Glutamatergic neuron (in vitro differentiated cells): Measurements from ENCODE around the gene ADSS1. TPM values are rescaled to one million over a fixed set of nuclear protein-coding genes. Genes with fewer than 3 reads are reported as not detected.

Source experiments
- DNase-seq: peaks from one replicate; pipeline ENCODE4 v3.0.0; 2022
- H3K27ac Mint-ChIP-seq: one replicate; pipeline ENCODE4 v1.8.0; 2020; ENCODE audit warnings: mild to moderate bottlenecking, mixed read lengths, inconsistent platforms; ENCODE audit not compliant: unreplicated experiment
- H3K27me3 Mint-ChIP-seq: one replicate; pipeline ENCODE4 v1.8.0; 2020; ENCODE audit warnings: mild to moderate bottlenecking, moderate library complexity, mixed read lengths, inconsistent platforms; ENCODE audit not compliant: unreplicated experiment
- H3K36me3 Mint-ChIP-seq: one replicate; pipeline ENCODE4 v1.8.0; 2020; ENCODE audit warnings: mild to moderate bottlenecking, mixed read lengths, inconsistent platforms; ENCODE audit not compliant: unreplicated experiment
- H3K4me1 Mint-ChIP-seq: one replicate; pipeline ENCODE4 v1.8.0; 2020; ENCODE audit warnings: mild to moderate bottlenecking, low read depth, mixed read lengths, inconsistent platforms; ENCODE audit not compliant: unreplicated experiment
- H3K4me3 Mint-ChIP-seq: one replicate; pipeline ENCODE4 v1.8.0; 2020; ENCODE audit warnings: mild to moderate bottlenecking, mixed read lengths, inconsistent platforms; ENCODE audit not compliant: unreplicated experiment
- H3K9me3 Mint-ChIP-seq: one replicate; pipeline ENCODE4 v1.8.0; 2020; ENCODE audit warnings: mild to moderate bottlenecking, moderate library complexity, mixed read lengths, inconsistent platforms; ENCODE audit not compliant: unreplicated experiment
- total RNA-seq: library from RNA; stranded (reverse); fragmentation: NEBNext Ultra II Directional; extraction: Animal tissue kit (Norgen Biotek cat#: 25700); gene quantifications from one replicate; pipeline ENCODE4 v1.2.1, GENCODE V29; 2021; ENCODE audit not compliant: unreplicated experiment
- TF ChIP-seq, protein P1 (sequence below): fragments of 200-600 bp; sonication (generic); IDR thresholded peaks from one replicate; pipeline ENCODE4 v1.5.0; 2021; ENCODE audit not compliant: partially characterized antibody, unreplicated experiment

Gene ADSS1
- total RNA-seq, 1 donor from 2014 or later = 45.1 TPM

DNA sequence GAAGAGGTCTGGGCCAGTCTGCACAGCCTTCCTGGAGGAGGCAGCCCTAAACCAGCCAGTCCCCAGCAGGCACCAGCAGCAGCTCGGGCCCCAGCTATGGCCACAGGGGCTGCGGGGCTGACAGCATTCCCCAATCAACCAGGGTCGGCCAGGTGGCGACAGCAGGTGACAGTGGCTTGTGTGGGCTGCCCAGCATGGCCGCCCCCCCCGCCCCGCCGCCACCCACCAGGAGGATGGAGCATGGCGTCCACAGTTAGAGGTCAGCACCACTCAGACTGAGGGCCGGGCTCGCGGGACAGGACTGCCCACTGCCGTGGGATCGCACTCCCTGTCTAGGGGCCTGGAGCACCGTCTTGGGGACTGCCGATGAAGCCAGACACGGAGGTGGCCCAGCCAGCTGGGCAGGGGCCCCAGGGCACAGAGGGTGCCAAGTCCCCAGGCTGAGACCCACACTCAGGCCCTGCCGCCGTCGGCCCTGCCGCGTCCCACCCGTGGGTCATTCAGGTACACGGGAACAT is 56.5 kb downstream of the ADSS1 start:
- peaks cover 6% of the 10 kb centered on the region for H3K27me3 Mint-ChIP-seq
- H3K4me1 Mint-ChIP-seq = peaks cover 6% of the 10 kb centered on the region
- DNase-seq = peak; percentile 14
- no peak overlapping the region for H3K27ac Mint-ChIP-seq
- no peak overlapping the region for H3K4me3 Mint-ChIP-seq
- TF ChIP-seq, protein P1, sequence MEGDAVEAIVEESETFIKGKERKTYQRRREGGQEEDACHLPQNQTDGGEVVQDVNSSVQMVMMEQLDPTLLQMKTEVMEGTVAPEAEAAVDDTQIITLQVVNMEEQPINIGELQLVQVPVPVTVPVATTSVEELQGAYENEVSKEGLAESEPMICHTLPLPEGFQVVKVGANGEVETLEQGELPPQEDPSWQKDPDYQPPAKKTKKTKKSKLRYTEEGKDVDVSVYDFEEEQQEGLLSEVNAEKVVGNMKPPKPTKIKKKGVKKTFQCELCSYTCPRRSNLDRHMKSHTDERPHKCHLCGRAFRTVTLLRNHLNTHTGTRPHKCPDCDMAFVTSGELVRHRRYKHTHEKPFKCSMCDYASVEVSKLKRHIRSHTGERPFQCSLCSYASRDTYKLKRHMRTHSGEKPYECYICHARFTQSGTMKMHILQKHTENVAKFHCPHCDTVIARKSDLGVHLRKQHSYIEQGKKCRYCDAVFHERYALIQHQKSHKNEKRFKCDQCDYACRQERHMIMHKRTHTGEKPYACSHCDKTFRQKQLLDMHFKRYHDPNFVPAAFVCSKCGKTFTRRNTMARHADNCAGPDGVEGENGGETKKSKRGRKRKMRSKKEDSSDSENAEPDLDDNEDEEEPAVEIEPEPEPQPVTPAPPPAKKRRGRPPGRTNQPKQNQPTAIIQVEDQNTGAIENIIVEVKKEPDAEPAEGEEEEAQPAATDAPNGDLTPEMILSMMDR = no peak
- no peaks in the 10 kb centered on the region for H3K36me3 Mint-ChIP-seq
- peaks cover 8% of the 10 kb centered on the region for H3K9me3 Mint-ChIP-seq

DNA sequence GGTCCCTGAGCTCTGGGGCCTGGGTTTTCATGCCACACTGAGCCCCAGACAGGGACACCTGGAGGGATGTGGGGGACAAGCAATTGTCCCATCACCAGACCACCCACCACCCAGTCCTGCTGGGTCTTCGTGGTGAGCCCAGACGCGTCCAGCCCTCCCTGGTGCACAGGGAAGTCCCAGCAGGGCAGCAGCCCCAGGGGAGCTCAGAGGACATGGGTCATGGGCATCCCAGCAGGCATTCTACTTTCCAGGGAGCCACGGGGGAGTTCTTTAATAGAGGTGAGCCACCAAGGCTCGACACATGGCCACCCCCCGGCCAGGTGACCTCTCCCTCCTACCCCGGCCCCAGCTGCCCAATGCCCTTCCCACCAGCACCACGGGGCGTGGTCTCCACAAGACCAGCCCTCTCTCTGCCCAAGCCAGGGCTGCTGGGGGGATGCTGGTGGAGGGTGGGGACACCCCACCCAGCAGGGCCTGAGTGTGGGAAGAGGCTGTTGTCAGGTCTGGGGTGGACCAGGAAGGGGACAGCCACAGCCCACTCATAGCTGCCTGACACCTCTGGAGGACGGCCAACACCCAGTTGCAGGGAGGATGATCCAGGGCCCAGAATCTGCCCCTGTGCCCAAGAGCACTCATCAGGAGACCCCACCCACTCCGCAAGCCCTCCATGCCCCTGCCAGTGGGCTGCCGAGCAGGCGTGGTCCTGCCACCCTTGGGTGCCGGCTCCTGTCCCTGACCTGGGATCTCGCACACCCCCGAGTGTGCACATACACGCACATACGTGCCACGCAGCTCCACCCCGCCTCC is 57.4 kb downstream of the ADSS1 start:
- Mint-ChIP-seq H3K27ac (no peak overlapping the region), H3K36me3 (no peaks in the 10 kb centered on the region), H3K27me3 (peaks cover 6% of the 10 kb centered on the region), H3K9me3 (peaks cover 3% of the 10 kb centered on the region), H3K4me1 (peaks cover 6% of the 10 kb centered on the region), H3K4me3 (no peak overlapping the region)
- TF ChIP-seq, protein P1 = no peak
- DNase-seq = peak; percentile 12

DNA sequence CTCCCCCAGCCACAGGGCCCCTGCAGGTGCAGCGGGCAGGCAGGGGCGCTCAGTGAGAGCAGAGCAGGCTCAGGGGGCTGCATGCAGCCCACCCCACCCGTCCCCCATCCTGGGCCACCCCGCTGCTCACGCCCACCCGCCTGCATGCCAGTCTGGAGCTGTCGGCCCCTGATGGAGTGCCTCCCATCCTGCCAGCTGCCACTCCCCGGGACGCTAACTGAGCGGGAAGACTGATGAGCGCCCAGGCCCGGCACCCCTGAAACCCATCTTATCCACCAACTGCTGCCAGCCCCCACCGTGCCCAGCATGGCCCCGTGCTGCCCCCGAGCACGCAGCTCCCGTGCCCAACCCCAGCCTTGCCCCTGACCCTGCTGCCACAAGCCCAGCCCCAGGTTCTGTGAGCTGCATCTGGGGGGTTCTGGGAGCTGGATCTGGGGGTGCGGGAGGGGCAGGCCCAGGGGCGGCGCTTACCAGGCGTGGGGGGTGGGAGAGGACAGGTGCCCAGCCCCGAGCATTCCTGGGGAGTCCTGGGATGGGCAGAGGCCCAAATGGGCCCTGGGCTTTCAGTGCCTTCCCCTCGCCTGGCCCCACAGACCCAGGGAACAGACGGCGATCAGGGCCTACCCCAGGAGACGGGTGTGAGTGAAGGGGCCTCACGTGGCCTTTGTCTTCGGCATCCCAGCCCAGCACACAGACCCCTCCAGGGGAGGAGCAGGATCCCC is 58.2 kb downstream of the ADSS1 start:
- peaks cover 6% of the 10 kb centered on the region for H3K4me1 Mint-ChIP-seq
- DNase-seq = peak; percentile 10
- peak overlapping the region; percentile 55 for H3K27ac Mint-ChIP-seq
- TF ChIP-seq, protein P1 = no peak
- H3K36me3 Mint-ChIP-seq = no peaks in the 10 kb centered on the region
- no peak overlapping the region for H3K4me3 Mint-ChIP-seq
- H3K9me3 Mint-ChIP-seq = peaks cover 3% of the 10 kb centered on the region
- peaks cover under 1% of the 10 kb centered on the region for H3K27me3 Mint-ChIP-seq

DNA sequence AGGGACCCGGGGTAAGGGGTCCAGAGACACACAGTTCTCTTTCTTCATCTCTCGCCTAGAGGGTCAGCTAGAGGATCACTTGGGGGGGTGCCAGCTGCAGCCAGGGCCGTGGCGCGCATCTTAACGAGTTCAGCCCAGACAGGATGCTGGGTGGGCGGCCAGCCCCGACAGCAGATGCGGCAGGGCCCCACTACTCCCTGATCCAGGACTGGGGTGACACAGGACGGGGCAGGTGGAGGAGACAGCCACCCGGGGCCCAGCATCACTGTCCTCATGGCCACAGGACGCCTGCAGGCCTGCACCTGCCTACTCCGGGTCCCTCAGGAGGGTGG is 58.7 kb downstream of the ADSS1 start:
- peaks cover 6% of the 10 kb centered on the region for H3K4me1 Mint-ChIP-seq
- no peaks in the 10 kb centered on the region for H3K36me3 Mint-ChIP-seq
- H3K27ac Mint-ChIP-seq = peak overlapping the region; percentile 55
- H3K27me3 Mint-ChIP-seq = no peaks in the 10 kb centered on the region
- peak; percentile 20 for DNase-seq
- H3K4me3 Mint-ChIP-seq = no peak overlapping the region
- TF ChIP-seq, protein P1 = no peak
- H3K9me3 Mint-ChIP-seq = peaks cover 3% of the 10 kb centered on the region
